OCI-LY1 (cell line): ENCODE measurements around the gene SEMA6B.

Experiments
- EZH2 ChIP-seq: fragments of 200-600 bp; sonication (generic), shearing (Covaris generic); IDR thresholded peaks from 2 replicates; pipeline ENCODE4 v1.8.0; 2017; ENCODE audit warnings: borderline replicate concordance, mixed run types, mild to moderate bottlenecking, antibody characterized with exemption, low read length, moderate library complexity, mixed read lengths
- TF ChIP-seq, protein P1 (sequence below): fragments of 200-600 bp; sonication (generic), shearing (Covaris generic); IDR thresholded peaks from 2 replicates; pipeline ENCODE4 v1.5.1; 2017; ENCODE audit warnings: mild to moderate bottlenecking, antibody characterized with exemption, low read length, moderate library complexity, mixed read lengths

DNA sequence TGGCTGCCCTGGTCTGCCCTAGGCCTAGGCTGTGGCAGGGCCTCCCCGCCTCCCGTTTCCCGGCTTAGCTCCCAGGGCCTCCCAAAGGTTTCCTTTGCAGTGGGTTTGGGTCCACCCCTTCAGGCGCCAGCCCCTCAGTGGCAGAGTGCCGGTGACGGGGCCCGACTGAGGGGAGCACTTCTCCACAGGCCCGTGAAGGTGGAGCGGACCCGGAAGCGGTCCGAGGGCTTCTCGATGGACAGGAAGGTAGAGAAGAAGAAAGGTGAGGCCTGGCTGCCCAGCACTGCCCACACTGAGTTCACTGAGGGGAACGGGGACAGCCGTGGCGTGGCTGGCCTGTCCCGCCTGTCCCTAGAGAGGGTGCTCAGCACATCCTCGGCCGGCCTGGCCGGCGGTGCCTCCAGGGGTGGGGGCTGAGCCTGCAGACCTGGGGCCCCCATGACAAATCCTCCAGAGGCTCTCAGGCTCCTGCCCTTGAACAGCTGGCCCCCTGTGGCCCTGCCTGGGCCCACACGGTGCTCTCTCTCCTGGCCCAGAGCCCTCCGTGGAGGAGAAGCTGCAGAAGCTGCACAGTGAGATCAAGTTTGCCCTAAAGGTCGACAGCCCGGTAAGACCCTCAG, 61.6 kb downstream of the SEMA6B start:
- TF ChIP-seq, protein P1, sequence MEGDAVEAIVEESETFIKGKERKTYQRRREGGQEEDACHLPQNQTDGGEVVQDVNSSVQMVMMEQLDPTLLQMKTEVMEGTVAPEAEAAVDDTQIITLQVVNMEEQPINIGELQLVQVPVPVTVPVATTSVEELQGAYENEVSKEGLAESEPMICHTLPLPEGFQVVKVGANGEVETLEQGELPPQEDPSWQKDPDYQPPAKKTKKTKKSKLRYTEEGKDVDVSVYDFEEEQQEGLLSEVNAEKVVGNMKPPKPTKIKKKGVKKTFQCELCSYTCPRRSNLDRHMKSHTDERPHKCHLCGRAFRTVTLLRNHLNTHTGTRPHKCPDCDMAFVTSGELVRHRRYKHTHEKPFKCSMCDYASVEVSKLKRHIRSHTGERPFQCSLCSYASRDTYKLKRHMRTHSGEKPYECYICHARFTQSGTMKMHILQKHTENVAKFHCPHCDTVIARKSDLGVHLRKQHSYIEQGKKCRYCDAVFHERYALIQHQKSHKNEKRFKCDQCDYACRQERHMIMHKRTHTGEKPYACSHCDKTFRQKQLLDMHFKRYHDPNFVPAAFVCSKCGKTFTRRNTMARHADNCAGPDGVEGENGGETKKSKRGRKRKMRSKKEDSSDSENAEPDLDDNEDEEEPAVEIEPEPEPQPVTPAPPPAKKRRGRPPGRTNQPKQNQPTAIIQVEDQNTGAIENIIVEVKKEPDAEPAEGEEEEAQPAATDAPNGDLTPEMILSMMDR = no peak
- TF ChIP-seq EZH2 = no peak
